Measurements from ENCODE around the gene SLC39A11.
"Not testable (repeated sequence)": the region's sequence is repeated elsewhere in the genome, so short reads cannot be mapped to it uniquely, and the experiment has no call there.

SLC39A11 gene

DNA sequence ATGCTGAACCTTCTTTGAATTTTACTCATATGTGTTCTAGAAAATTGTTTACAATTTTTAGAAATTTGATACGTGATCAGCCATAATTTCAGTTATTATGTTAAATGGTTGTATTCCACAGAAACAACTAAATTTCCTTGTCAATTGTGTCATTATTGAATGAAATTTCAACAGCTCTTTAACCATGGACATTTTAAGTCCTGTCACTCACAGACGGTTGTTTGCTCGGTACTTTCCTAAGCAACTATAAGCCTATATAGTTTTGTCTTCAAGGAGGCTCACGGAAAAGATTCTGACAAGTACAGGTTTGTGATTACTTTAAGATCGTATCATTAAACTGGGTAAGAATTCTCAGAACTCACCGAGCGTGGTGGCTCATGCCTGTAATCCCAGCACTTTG, 31.8 kb downstream of the SLC39A11 start:
- CTCF ChIA-PET: interaction anchor here (0.5 to 0.6 kb wide), 2 partner anchors 14 to 504 kb away, joined by 3 read pairs; no protein-coding TSS in a partner anchor
- DNase-seq (ENCODE audit: extremely low spot score): no peak
- POLR2A ChIA-PET: no interaction called here
- TF ChIP-seq SP1 (IDR thresholded peaks at IDR 0.05) (no peak), SUZ12 (IDR thresholded peaks at IDR 0.05) (no peak), LEF1 (IDR thresholded peaks at IDR 0.05; ENCODE audit: borderline replicate concordance) (no peak), ZNF384 (IDR thresholded peaks at IDR 0.05) (no peak), FOXM1 (IDR thresholded peaks at IDR 0.05; ENCODE audit: borderline replicate concordance) (no peak), TARDBP (IDR thresholded peaks at IDR 0.05) (no peak), L3MBTL2 (conservative IDR thresholded peaks at IDR 0.05) (no peak), FOXK2 (IDR thresholded peaks at IDR 0.05) (no peak), HDGF (IDR thresholded peaks at IDR 0.05; ENCODE audit: borderline replicate concordance) (no peak), NFRKB (IDR thresholded peaks at IDR 0.05) (no peak), FOXA1 (IDR thresholded peaks at IDR 0.05) (no peak), BHLHE40 (IDR thresholded peaks at IDR 0.05; ENCODE audit: borderline replicate concordance) (no peak), CTBP1 (IDR thresholded peaks at IDR 0.05; ENCODE audit: borderline replicate concordance) (no peak)

DNA sequence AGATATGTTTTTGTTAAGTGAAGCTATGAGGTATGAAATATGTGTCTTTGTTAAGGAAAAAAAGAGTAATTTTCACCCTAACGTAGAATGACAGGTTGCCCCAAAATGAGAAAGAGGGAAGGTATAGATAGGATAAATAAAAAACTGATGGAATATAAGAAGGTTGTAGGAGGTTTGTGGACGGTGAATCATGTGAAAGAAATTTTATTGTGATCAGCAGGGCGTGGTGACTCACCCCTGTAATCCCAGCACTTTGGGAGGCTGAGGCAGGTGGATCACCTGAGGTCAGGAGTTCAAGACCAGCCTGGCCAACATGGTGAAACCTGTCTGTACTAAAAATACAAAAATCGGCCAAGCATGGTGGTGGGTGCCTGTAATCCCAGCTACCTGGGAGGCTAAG, 32.8 kb downstream of the SLC39A11 start:
- POLR2A ChIA-PET; DNase-seq (ENCODE audit: extremely low spot score); CTCF ChIA-PET: not testable (repeated sequence)

DNA sequence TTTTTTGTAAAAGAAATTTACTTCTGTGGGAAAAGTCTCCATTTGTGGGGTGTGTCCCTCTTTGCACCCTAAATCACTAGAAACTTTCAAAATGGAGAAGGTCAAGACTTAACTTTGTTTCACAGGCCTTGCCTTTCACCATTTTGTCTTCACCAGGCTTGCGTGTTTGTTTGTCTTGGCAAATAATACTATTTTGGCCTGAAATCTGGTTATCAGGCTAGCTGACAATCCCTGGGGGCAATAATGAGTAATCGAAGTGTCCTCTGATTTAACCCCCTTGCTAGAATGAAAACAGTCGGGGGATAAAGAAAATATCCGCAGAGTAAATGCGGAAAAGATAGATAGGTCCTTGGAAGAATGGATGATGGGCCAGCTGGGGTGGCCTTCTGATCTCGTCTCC, 34.5 kb downstream of the SLC39A11 start:
- no peak for TF ChIP-seq ELF4 (IDR thresholded peaks at IDR 0.05)
- no peak for TF ChIP-seq ARNT (IDR thresholded peaks at IDR 0.05)
- no peak for TF ChIP-seq L3MBTL2 (conservative IDR thresholded peaks at IDR 0.05)
- TF ChIP-seq CTBP1 (IDR thresholded peaks at IDR 0.05; ENCODE audit: borderline replicate concordance): no peak
- no peak for TF ChIP-seq TARDBP (IDR thresholded peaks at IDR 0.05)
- ChIA-PET POLR2A (no interaction called here), CTCF (interaction anchor here (0.6 kb wide), 1 partner anchor 20 kb away, joined by 5 read pairs; no protein-coding TSS in a partner anchor)
- DNase-seq (ENCODE audit: extremely low spot score): no peak

DNA sequence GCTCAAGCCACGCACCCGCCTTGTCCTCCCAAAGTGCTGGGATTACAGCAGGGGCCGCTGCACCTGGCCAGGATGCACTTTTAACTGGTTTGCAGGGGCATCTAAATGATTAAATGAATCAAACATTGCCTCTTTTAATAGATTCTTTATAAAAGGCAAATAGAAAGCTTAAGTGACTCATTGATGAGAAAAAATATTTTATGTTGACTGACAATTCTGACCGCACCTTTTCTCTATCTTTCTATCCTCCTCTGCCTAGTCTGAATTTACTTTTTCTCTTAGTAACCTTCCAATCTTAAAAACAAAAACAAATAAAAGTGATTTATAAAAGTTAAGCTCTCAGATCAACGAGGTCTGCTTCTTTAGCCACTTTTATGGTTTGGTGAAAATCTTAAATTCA, 35.3 kb downstream of the SLC39A11 start:
- no peak for DNase-seq (ENCODE audit: extremely low spot score)
- no peak for TF ChIP-seq SUZ12 (IDR thresholded peaks at IDR 0.05)
- no peak for TF ChIP-seq SP1 (IDR thresholded peaks at IDR 0.05)
- TF ChIP-seq ELF4 (IDR thresholded peaks at IDR 0.05): no peak
- TF ChIP-seq BHLHE40 (IDR thresholded peaks at IDR 0.05; ENCODE audit: borderline replicate concordance): no peak
- TF ChIP-seq LEF1 (IDR thresholded peaks at IDR 0.05; ENCODE audit: borderline replicate concordance): no peak
- no peak for TF ChIP-seq L3MBTL2 (conservative IDR thresholded peaks at IDR 0.05)
- no peak for TF ChIP-seq TARDBP (IDR thresholded peaks at IDR 0.05)
- TF ChIP-seq ZNF384 (IDR thresholded peaks at IDR 0.05): no peak
- TF ChIP-seq HDGF (IDR thresholded peaks at IDR 0.05; ENCODE audit: borderline replicate concordance): no peak
- TF ChIP-seq ARNT (IDR thresholded peaks at IDR 0.05): no peak
- no peak for TF ChIP-seq FOXA1 (IDR thresholded peaks at IDR 0.05)
- TF ChIP-seq NFRKB (IDR thresholded peaks at IDR 0.05): no peak
- POLR2A ChIA-PET: no interaction called here
- CTCF ChIA-PET: interaction anchor here (0.6 kb wide), 1 partner anchor 21 kb away, joined by 5 read pairs; no protein-coding TSS in a partner anchor

DNA sequence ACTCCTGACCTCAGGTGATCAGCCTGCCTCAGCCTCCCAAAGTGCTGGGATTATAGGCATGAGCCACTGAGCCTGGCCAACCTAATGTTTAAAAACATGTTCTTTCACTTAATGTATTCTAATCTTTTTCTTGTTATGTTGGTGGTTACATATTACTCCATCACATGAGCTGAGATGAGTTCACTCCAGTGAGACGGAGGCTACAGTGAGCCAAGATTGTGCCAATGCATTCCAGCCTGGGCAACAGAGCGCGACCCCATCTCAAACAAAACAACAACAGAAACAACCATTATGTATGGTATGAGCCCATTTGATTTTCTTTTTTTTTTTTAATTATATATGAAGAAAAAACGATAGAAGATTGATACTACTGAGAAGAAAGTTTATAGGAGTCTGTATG, 39.6 kb downstream of the SLC39A11 start:
- TF ChIP-seq NFRKB (IDR thresholded peaks at IDR 0.05) (no peak), L3MBTL2 (conservative IDR thresholded peaks at IDR 0.05) (no peak), ZNF384 (IDR thresholded peaks at IDR 0.05) (no peak), BHLHE40 (IDR thresholded peaks at IDR 0.05; ENCODE audit: borderline replicate concordance) (no peak), HDGF (IDR thresholded peaks at IDR 0.05; ENCODE audit: borderline replicate concordance) (no peak), ELF4 (IDR thresholded peaks at IDR 0.05) (no peak)
- TF ChIP-seq, protein P1, sequence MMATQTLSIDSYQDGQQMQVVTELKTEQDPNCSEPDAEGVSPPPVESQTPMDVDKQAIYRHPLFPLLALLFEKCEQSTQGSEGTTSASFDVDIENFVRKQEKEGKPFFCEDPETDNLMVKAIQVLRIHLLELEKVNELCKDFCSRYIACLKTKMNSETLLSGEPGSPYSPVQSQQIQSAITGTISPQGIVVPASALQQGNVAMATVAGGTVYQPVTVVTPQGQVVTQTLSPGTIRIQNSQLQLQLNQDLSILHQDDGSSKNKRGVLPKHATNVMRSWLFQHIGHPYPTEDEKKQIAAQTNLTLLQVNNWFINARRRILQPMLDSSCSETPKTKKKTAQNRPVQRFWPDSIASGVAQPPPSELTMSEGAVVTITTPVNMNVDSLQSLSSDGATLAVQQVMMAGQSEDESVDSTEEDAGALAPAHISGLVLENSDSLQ (IDR thresholded peaks at IDR 0.05): no peak
- ChIA-PET CTCF (no interaction called here), POLR2A (no interaction called here)
- DNase-seq (ENCODE audit: extremely low spot score): no peak

DNA sequence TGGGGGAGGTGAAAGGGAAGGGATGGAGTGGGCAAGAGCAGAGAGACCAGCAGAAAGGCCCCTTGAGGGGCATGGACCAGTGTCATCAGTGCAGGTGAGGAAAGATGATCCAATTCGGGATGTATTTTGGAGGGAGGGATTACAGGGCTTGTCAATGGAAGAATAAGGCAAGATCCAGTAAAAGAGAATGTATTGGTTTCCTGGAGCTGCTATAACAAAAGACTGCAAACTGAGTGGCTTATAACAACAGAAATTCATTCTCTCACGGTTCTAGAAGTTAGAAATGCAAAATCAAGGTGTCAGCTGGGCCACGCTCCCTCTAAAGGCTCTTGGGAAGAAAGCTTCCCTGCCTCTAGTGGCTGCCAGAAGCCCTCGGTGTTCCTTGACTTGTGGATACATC, 41.7 kb downstream of the SLC39A11 start:
- no peak for TF ChIP-seq BHLHE40 (IDR thresholded peaks at IDR 0.05; ENCODE audit: borderline replicate concordance)
- no peak for TF ChIP-seq FOXK2 (IDR thresholded peaks at IDR 0.05)
- no peak for TF ChIP-seq LEF1 (IDR thresholded peaks at IDR 0.05; ENCODE audit: borderline replicate concordance)
- TF ChIP-seq SUZ12 (IDR thresholded peaks at IDR 0.05): no peak
- TF ChIP-seq, protein P1 (IDR thresholded peaks at IDR 0.05): no peak
- no peak for TF ChIP-seq ARNT (IDR thresholded peaks at IDR 0.05)
- TF ChIP-seq FOXM1 (IDR thresholded peaks at IDR 0.05; ENCODE audit: borderline replicate concordance): no peak
- TF ChIP-seq HDGF (IDR thresholded peaks at IDR 0.05; ENCODE audit: borderline replicate concordance): no peak
- no peak for DNase-seq (ENCODE audit: extremely low spot score)
- CTCF ChIA-PET: no interaction called here
- POLR2A ChIA-PET: no interaction called here

DNA sequence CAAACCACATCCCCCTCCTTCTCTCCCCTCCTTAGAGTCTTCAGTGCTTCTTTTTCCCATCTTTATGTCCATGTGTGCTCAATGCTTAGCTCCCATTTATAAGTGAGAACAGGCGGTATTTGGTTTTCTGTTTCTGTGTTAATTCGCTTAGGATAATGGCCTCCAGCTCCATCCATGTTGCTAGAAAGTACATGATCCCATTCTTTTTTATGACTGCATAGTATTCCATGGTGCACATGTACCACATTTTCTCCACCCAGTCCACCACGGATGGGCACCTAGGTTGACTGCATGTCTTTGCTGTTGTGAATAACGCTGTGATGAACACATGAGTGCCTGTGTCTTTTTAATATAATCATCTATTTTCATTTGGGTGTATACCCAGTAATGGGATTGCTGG, 44.3 kb downstream of the SLC39A11 start:
- ChIA-PET CTCF (no interaction called here), POLR2A (no interaction called here)
- TF ChIP-seq ARNT (IDR thresholded peaks at IDR 0.05): no peak
- TF ChIP-seq NFRKB (IDR thresholded peaks at IDR 0.05): no peak
- TF ChIP-seq LEF1 (IDR thresholded peaks at IDR 0.05; ENCODE audit: borderline replicate concordance): no peak
- TF ChIP-seq FOXA1 (IDR thresholded peaks at IDR 0.05): no peak
- no peak for TF ChIP-seq L3MBTL2 (conservative IDR thresholded peaks at IDR 0.05)
- no peak for TF ChIP-seq ZNF384 (IDR thresholded peaks at IDR 0.05)
- no peak for TF ChIP-seq SUZ12 (IDR thresholded peaks at IDR 0.05)
- TF ChIP-seq BHLHE40 (IDR thresholded peaks at IDR 0.05; ENCODE audit: borderline replicate concordance): no peak
- no peak for TF ChIP-seq CTBP1 (IDR thresholded peaks at IDR 0.05; ENCODE audit: borderline replicate concordance)
- TF ChIP-seq FOXM1 (IDR thresholded peaks at IDR 0.05; ENCODE audit: borderline replicate concordance): no peak
- no peak for TF ChIP-seq HDGF (IDR thresholded peaks at IDR 0.05; ENCODE audit: borderline replicate concordance)
- no peak for TF ChIP-seq FOXK2 (IDR thresholded peaks at IDR 0.05)
- TF ChIP-seq, protein P1 (IDR thresholded peaks at IDR 0.05): no peak
- TF ChIP-seq SP1 (IDR thresholded peaks at IDR 0.05): no peak
- no peak for TF ChIP-seq TARDBP (IDR thresholded peaks at IDR 0.05)
- TF ChIP-seq ELF4 (IDR thresholded peaks at IDR 0.05): no peak
- no peak for DNase-seq (ENCODE audit: extremely low spot score)
